CD4-positive, alpha-beta memory T cell (primary cell): ENCODE results near the gene CTNNA2. TPM values are rescaled to one million over a fixed set of nuclear protein-coding genes. Genes with fewer than 3 reads are reported as not detected.
A peak's percentile ranks its signal among the peaks of the same experiment; 100 is the strongest.

Experiments
- CTCF ChIA-PET: fragments of 350-600 bp; sonication (Branson Sonifier 250); formaldehyde crosslinking; loops from one replicate; lab custom pipeline; 2021; ENCODE audit warnings: inconsistent platforms; ENCODE audit not compliant: partially characterized antibody; lab: Charles Lee
- POLR2A ChIA-PET: fragments of 350-600 bp; sonication (Branson Sonifier 250); formaldehyde crosslinking; loops from one replicate; lab custom pipeline; 2021; ENCODE audit not compliant: partially characterized antibody; lab: Charles Lee
- DNase-seq, 5 donors: peaks; one replicate each; pipeline versions ENCODE4 v3.0.0 to v3.0.0-alpha.2; 2020 to 2022; ENCODE audit warnings: mixed read lengths in 1 of 5
- H3K27ac ChIP-seq: one replicate; pipeline ENCODE4 v1.7.0; 2013; ENCODE audit warnings: low read depth, low read length
- H3K27me3 ChIP-seq: 2 replicates; pipeline ENCODE4 v1.7.0; 2013; ENCODE audit warnings: mild to moderate bottlenecking, low read length, moderate library complexity; ENCODE audit not compliant: insufficient read depth
- H3K36me3 ChIP-seq: 2 replicates; pipeline ENCODE4 v1.7.0; 2013; ENCODE audit warnings: mild to moderate bottlenecking, low read length, moderate library complexity; ENCODE audit not compliant: insufficient read depth
- H3K4me1 ChIP-seq: 2 replicates; pipeline ENCODE4 v1.7.0; 2013; ENCODE audit warnings: mild to moderate bottlenecking, low read length, moderate library complexity; ENCODE audit not compliant: insufficient read depth
- H3K4me3 ChIP-seq, 2 donors: one replicate each; pipeline ENCODE4 v1.7.0; 2013; ENCODE audit warnings: low read length in 2 of 2, mild to moderate bottlenecking in 1 of 2
- H3K9me3 ChIP-seq, 2 donors: one replicate each; pipeline ENCODE4 v1.7.0; 2013; ENCODE audit warnings: low read length in 2 of 2, control low read depth in 1 of 2; ENCODE audit not compliant: control insufficient read depth in 1 of 2
- H3K27ac Mint-ChIP-seq, 7 donors: one replicate each; pipeline ENCODE4 v1.8.0; 2020 to 2021; ENCODE audit warnings: mixed read lengths in 7 of 7, mild to moderate bottlenecking in 6 of 7, inconsistent platforms in 3 of 7, moderate library complexity in 3 of 7
- H3K27me3 Mint-ChIP-seq, 2 donors: one replicate each; pipeline ENCODE4 v1.8.0; 2020 to 2021; ENCODE audit warnings: mixed read lengths in 2 of 2
- H3K36me3 Mint-ChIP-seq, 2 donors: one replicate each; pipeline ENCODE4 v1.8.0; 2020 to 2021; ENCODE audit warnings: mixed read lengths in 2 of 2, inconsistent platforms in 1 of 2, mild to moderate bottlenecking in 1 of 2
- H3K4me1 Mint-ChIP-seq, 4 donors: one replicate each; pipeline ENCODE4 v1.8.0; 2020 to 2021; ENCODE audit warnings: mixed read lengths in 4 of 4, mild to moderate bottlenecking in 1 of 4
- H3K4me3 Mint-ChIP-seq, 8 donors: one replicate each; pipeline ENCODE4 v1.8.0; 2020 to 2021; ENCODE audit warnings: mixed read lengths in 8 of 8, mild to moderate bottlenecking in 7 of 8, moderate library complexity in 6 of 8, inconsistent platforms in 3 of 8
- H3K9me3 Mint-ChIP-seq, 8 donors: one replicate each; pipeline ENCODE4 v1.8.0; 2020 to 2021; ENCODE audit warnings: mixed read lengths in 8 of 8, mild to moderate bottlenecking in 5 of 8, inconsistent platforms in 3 of 8, moderate library complexity in 1 of 8
- intact Hi-C: fragments of 100-400 bp; cut with micrococcal nuclease; formaldehyde crosslinking; loops from one replicate; pipeline ENCODE4 v1.15.1; 2023
- polyA plus RNA-seq, 2 donors: library from polyadenylated mRNA; unstranded; fragments of 300-500 nt; fragmentation: Illumina TruSeq; gene quantifications; one replicate each; pipeline ENCODE4 v1.2.3, GENCODE V29; 2021
- total RNA-seq, 2 experiments: library from RNA; stranded (reverse); gene quantifications; one replicate each; pipeline ENCODE4 v1.2.3, GENCODE V29; 2021

CTNNA2 gene
- total RNA-seq (not detected), polyA plus RNA-seq (not detected)

- Mint-ChIP-seq H3K27me3 (peaks cover 5 to 7% of the 10 kb centered on the region in 2 donors), H3K4me3 (peak within 1 kb of the TSS in 2 of 8 donors; percentile 55 to 57), H3K27ac (no peak within 1 kb of the TSS), H3K9me3 (peaks cover 4 to 18% (median 12%) of the 10 kb centered on the region in 8 donors), H3K4me1 (peaks cover 0 to 1% (median 0%) of the 10 kb centered on the region in 4 donors), H3K36me3 (no peaks in the 10 kb centered on the region)
- Histone ChIP-seq H3K4me3 (no peak within 1 kb of the TSS), H3K4me1 (no peaks in the 10 kb centered on the region), H3K27ac (no peak within 1 kb of the TSS), H3K9me3 (no peaks in the 10 kb centered on the region), H3K36me3 (no peaks in the 10 kb centered on the region), H3K27me3 (no peaks in the 10 kb centered on the region)
- ChIA-PET POLR2A (no interaction called here), CTCF (no interaction called here)
- DNase-seq = no peak
- intact Hi-C loops = no loop called here
Measured at GRCh38 chr2:79512442-79513401, at the start of gene CTNNA2. TSS of gene CTNNA2 (plus strand) at chr2:79513051.

GRCh38 chr2:79487399-79487798 is 25.5 kb upstream of the CTNNA2 start:
- CTCF ChIA-PET = no interaction called here
- POLR2A ChIA-PET = no interaction called here

GRCh38 chr2:79511320-79511951 is 1.4 kb upstream of the CTNNA2 start:
- no peaks in the 10 kb centered on the region for H3K27me3 ChIP-seq
- Mint-ChIP-seq H3K27me3 (peaks cover 5 to 7% of the 10 kb centered on the region in 2 donors), H3K4me3 (peak overlapping the region in 1 of 8 donors; percentile 26), H3K4me1 (peaks cover 0 to 1% (median 0%) of the 10 kb centered on the region in 4 donors), H3K27ac (no peak overlapping the region), H3K36me3 (no peaks in the 10 kb centered on the region), H3K9me3 (peaks cover 4 to 18% (median 12%) of the 10 kb centered on the region in 8 donors)
- H3K4me3 ChIP-seq = no peak overlapping the region
- no peak overlapping the region for H3K27ac ChIP-seq
- intact Hi-C loops = no loop called here
- H3K4me1 ChIP-seq = no peaks in the 10 kb centered on the region
- H3K9me3 ChIP-seq = no peaks in the 10 kb centered on the region
- ChIA-PET POLR2A (no interaction called here), CTCF (no interaction called here)
- no peaks in the 10 kb centered on the region for H3K36me3 ChIP-seq
- DNase-seq = no peak

More at GRCh38 chr2:79487399-79487798, 25.5 kb upstream of the CTNNA2 start:
- Mint-ChIP-seq H3K36me3 (no peaks in the 10 kb centered on the region), H3K27me3 (no peaks in the 10 kb centered on the region), H3K27ac (no peak overlapping the region), H3K9me3 (peaks cover 2 to 25% (median 13%) of the 10 kb centered on the region in 8 donors), H3K4me1 (no peaks in the 10 kb centered on the region), H3K4me3 (no peak overlapping the region)
- H3K27me3 ChIP-seq = no peaks in the 10 kb centered on the region
- no peak overlapping the region for H3K4me3 ChIP-seq
- intact Hi-C loops = no loop called here
- no peak for DNase-seq
- no peaks in the 10 kb centered on the region for H3K9me3 ChIP-seq
- H3K36me3 ChIP-seq = no peaks in the 10 kb centered on the region
- no peak overlapping the region for H3K27ac ChIP-seq
- no peaks in the 10 kb centered on the region for H3K4me1 ChIP-seq

- Histone ChIP-seq H3K4me1 (no peaks in the 10 kb centered on the region), H3K9me3 (no peaks in the 10 kb centered on the region), H3K4me3 (no peak overlapping the region), H3K27me3 (no peaks in the 10 kb centered on the region), H3K27ac (no peak overlapping the region), H3K36me3 (no peaks in the 10 kb centered on the region)
- Mint-ChIP-seq H3K4me1 (peaks cover 0 to 1% (median 0%) of the 10 kb centered on the region in 4 donors), H3K4me3 (no peak overlapping the region), H3K36me3 (no peaks in the 10 kb centered on the region), H3K27ac (no peak overlapping the region), H3K9me3 (peaks cover 4 to 23% (median 14%) of the 10 kb centered on the region in 8 donors), H3K27me3 (peaks cover 5 to 7% of the 10 kb centered on the region in 2 donors)
- POLR2A ChIA-PET = no interaction called here
- CTCF ChIA-PET = no interaction called here
- DNase-seq = no peak
- intact Hi-C loops = no loop called here
Measured at GRCh38 chr2:79513711-79514110, 860 bp downstream of the CTNNA2 start.

GRCh38 chr2:79529636-79530035 is 16.8 kb downstream of the CTNNA2 start:
- DNase-seq = no peak
- Histone ChIP-seq H3K4me1 (no peaks in the 10 kb centered on the region), H3K27me3 (no peaks in the 10 kb centered on the region), H3K36me3 (no peaks in the 10 kb centered on the region), H3K27ac (no peak overlapping the region), H3K4me3 (no peak overlapping the region), H3K9me3 (no peaks in the 10 kb centered on the region)
- CTCF ChIA-PET = no interaction called here
- intact Hi-C loops = no loop called here
- Mint-ChIP-seq H3K4me3 (no peak overlapping the region), H3K27ac (no peak overlapping the region), H3K27me3 (no peaks in the 10 kb centered on the region), H3K36me3 (no peaks in the 10 kb centered on the region), H3K4me1 (no peaks in the 10 kb centered on the region), H3K9me3 (peaks cover 2 to 22% (median 13%) of the 10 kb centered on the region in 8 donors)
- POLR2A ChIA-PET = no interaction called here

- Histone ChIP-seq H3K4me3 (no peak overlapping the region), H3K4me1 (no peaks in the 10 kb centered on the region), H3K36me3 (no peaks in the 10 kb centered on the region), H3K27me3 (no peaks in the 10 kb centered on the region), H3K27ac (no peak overlapping the region), H3K9me3 (no peaks in the 10 kb centered on the region)
- ChIA-PET CTCF (no interaction called here), POLR2A (no interaction called here)
- Mint-ChIP-seq H3K27ac (no peak overlapping the region), H3K4me1 (no peaks in the 10 kb centered on the region), H3K4me3 (no peak overlapping the region), H3K9me3 (peaks cover 2 to 20% (median 13%) of the 10 kb centered on the region in 8 donors), H3K36me3 (no peaks in the 10 kb centered on the region), H3K27me3 (no peaks in the 10 kb centered on the region)
- DNase-seq = no peak
- intact Hi-C loops = no loop called here
Measured at GRCh38 chr2:79530443-79530842, 17.6 kb downstream of the CTNNA2 start.

GRCh38 chr2:79547568-79547967 is 34.7 kb downstream of the CTNNA2 start:
- ChIA-PET CTCF (no interaction called here), POLR2A (no interaction called here)
- H3K9me3 Mint-ChIP-seq = peaks cover 4 to 71% (median 44%) of the 10 kb centered on the region in 8 donors
- H3K4me3 Mint-ChIP-seq = no peak overlapping the region
- H3K36me3 Mint-ChIP-seq = peaks cover 0 to 1% of the 10 kb centered on the region in 2 donors
- no peak overlapping the region for H3K4me3 ChIP-seq
- peaks cover 0 to 12% of the 10 kb centered on the region in 2 donors for H3K9me3 ChIP-seq
- no peaks in the 10 kb centered on the region for H3K4me1 ChIP-seq
- H3K27me3 Mint-ChIP-seq = no peaks in the 10 kb centered on the region
- DNase-seq = no peak
- no peak overlapping the region for H3K27ac Mint-ChIP-seq
- no peaks in the 10 kb centered on the region for H3K4me1 Mint-ChIP-seq
- no peaks in the 10 kb centered on the region for H3K36me3 ChIP-seq
- H3K27ac ChIP-seq = no peak overlapping the region
- intact Hi-C loops = no loop called here
- H3K27me3 ChIP-seq = no peaks in the 10 kb centered on the region
